NCI-H2081 (cell line): ENCODE data around the gene ANKRD49.
"Not testable (repeated sequence)": the region's sequence is repeated elsewhere in the genome, so short reads cannot be mapped to it uniquely, and the experiment has no call there.

Experiments
- DNase-seq, 2 experiments: peaks; one replicate each; lab custom pipeline; 2025; lab: John Stamatoyannopoulos, UW

Gene ANKRD49, protein sequence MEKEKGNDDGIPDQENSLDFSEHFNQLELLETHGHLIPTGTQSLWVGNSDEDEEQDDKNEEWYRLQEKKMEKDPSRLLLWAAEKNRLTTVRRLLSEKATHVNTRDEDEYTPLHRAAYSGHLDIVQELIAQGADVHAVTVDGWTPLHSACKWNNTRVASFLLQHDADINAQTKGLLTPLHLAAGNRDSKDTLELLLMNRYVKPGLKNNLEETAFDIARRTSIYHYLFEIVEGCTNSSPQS

DNA sequence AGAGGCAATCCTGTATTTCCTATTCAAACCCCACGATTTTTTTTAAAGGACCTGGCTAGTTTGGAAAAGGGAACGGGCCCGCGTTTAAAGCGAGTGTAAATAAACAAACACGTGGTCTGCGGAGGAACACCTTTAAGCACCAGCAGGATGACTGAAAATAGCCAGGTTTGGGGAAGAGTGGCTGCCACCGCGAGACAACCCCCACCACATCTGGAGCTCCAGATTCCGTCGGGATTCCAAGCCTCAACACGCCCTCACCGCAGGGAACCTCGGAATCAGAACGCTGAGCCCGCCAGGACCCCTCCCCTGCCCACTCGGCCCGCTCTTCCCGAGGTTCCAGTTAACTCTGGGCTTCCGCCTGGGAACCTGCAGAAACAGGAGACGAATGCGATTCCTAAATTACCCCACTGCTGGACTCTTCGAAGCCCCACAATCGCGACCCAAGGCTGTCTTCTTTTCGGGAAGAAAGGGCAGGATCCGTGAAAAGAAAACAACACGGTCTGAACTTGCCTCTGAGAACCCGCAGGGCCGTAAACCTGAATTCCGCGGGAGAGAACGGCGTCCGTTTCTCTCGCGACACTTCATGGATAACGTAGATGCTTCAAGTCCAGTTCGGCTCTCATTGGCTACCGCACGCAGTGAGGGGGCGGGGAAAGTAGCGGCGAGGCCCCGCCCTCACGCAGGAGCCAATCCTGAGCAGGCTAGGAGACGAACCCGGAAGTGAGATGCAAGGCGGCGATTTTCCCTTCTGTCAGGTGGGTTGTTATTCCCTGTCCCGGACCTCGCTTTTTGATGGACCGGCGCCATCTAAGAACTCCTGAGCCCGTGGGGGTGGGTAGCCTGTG is at the start of gene ANKRD49, which contains the start of gene MRE11:
ANKRD49 (plus strand) TSS at position 704 of the 845 bp plus-strand sequence. CDS start 2,710 bp downstream, outside the sequence.
MRE11 (minus strand) TSS at position 564 of the 845 bp plus-strand sequence. CDS start 1,043 bp downstream, outside the sequence.
- DNase-seq = peak; percentile 97 to 98

DNA sequence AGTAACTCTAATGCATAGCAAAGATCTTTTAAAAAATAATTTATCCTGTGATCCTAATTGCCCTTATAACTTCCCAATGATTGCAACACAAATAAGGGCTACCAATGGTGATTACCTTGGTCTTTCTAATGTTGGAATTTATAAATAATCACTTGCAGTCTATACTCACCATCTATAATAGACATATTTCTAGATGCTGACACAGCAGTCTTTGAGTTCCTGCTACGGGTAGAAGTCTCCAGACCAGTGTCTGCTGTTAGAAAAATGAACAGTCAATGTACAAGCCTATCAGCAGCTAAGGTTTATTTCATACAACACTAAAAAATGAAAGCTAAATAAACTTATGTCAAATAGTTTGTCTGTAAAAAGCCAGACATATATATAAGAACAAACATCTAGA is 48.1 kb upstream of the ANKRD49 start:
- no peak for DNase-seq

DNA sequence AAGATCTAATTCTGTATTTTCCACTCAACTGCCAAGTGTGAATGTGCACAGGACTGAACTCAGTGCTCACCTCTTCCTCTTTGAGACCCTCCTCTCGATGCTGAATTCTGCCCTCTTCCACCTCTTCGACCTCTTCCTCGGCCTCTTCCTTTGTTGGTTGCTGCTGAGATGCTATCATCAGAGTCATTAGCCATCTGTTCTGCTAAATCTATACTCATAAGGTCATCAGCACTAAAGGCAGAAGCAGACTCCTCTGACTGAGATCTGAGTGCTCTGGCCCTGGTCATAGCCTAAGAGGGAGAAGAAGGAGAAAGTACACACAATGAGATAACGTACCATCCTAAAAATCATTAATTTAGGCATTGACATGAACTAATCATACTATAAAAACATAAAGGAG is 46.6 kb upstream of the ANKRD49 start:
- no peak for DNase-seq

DNA sequence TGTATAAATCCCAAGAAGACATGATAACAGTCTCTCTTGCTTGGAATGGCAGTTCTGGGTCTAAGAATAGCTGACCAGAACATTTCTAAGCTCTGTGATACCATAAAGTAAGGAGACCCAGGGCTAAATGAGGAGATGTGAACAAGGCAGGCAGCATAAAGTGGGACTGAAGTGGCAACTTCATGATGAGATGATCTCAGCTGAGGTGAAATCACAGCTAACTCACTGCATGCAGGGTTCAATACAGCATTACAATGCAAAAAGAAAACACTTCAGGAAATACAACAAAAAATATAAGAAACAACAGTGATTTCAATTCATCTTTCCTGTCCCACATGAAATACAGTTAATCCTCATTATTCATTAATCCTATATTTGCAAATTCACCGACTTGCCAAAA is 44.8 kb upstream of the ANKRD49 start:
- DNase-seq = no peak

DNA sequence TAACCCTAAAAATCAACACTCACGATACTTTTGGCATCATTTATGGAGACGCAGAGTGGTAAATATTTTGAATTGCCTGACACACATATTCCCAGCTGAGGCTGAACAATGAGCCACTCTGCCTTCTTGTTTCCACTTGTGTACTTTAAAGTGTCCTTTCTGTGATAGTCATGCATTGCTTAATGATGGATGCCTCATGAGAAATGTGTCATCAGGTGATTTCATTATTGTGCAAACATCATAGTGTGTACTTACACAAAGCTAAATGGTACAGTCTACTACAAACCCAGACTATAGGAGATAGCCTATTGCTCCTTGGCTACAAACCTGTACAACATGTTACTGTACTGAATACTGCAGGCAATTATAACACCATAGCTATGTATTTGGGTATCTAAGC is 44.3 kb upstream of the ANKRD49 start:
- peak; percentile 1 to 62 for DNase-seq

DNA sequence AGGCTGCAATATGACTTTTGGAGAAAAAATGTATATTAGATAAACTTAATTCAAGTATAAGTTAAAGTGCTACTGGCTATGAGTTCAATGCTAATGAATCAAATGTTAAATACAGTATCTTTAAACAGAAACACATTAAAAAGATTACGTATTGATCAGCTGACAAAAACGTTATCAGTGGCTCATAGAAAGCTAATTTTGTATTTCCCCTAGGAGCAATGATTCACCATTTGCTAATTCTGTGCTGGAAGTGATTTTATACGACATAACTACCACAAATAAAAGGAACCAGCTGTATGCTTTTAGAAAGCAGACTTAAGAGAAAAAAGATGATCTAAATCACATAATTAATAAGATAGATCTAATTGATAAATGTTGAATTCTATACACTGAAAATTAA is 43.7 kb upstream of the ANKRD49 start:
- DNase-seq = no peak

DNA sequence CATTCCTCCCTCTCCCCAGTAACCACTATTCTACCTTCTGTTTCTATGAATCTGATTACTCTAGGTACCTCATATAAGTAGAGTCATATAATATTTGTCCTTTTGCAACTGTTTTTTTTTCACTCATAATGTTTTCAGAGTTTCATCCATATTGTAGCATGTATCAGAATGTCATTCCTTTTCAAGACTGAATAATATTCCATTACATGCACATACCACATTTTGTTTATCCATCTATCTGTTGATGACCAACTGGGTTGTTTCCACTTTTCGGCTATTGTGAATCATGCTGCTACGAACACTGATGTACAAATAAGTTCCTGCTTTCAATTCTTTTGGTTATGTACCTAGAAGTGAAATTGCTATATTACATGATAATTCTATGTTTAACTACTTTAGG is 40.8 kb upstream of the ANKRD49 start:
- no peak for DNase-seq

DNA sequence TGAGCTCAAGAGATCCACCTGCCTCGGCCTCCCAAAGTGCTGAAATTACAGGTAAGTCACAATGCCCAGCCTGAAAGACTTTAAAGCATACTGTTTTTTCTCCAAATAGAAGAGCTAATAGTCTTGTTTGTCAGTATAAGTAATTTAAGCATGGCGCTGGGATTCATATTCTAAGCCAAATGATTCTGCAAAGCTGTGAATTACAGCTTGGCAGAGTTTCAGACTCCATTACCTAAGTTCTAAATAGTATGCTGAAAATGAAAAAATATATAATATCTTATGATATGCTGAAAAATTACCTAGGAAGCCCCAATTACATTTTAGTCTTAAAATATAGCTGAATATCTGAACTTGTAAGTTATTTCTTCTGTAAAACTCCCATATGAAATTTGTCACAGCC is 39.5 kb upstream of the ANKRD49 start:
- no peak for DNase-seq

DNA sequence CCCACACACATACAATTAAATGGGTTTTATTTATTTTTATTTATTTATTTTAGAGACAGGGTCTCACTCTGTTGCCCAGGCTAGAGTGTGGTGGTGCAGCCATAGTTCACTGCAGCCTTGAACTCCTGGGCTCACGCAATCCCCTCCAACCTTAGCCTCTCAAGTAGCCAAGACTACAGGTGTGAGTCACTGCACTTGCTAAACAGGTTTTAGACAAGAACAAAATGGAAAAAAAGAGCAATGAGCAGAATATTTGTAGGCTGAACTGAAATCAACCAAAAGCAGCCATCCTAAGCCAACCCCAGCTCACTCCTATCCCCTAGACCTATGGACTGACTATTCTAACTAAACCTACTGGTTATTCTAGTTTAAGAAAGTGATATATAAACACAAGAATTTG is 37.9 kb upstream of the ANKRD49 start:
- DNase-seq = no peak

DNA sequence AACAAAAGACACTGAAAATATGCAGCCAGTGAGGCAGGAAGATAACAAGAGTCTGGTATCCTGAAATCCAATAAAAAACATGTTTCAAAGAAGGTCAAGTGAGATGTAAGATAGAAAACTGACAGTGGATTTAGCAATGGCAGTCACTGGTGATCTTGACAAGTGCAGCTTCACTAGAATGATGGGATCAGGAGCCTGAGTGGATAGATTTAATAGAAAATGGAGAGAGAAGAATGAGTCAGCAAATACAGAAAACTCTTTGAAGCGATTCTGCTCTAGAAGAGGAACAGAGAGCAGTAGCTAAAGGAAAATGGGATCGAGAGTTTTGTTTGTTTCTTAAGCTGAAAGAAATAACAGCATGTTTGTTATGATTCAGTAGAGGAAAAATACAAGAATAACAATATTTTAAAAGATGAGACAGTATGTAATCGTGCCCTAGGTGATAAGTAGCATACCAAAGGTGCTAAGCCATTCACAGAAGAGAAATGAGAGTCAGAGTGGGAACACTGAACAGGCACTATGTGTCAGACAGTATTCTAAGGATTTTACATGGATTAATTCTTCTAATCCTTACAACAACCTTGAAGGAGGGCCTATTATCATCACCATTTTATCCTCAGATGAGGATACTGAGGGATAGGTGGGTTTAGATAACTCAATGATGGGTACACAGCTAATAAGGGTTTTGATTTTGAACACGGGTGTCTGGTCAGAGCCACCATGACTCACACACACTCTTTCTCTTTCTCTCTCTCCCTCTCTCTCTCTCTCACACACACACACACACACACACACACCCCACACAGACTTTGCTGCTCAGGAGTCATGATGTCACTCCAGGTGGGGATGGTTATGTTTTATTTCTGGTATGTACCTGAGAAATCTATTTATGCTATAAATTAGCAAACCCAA is 36.4 kb upstream of the ANKRD49 start:
- no peak for DNase-seq

DNA sequence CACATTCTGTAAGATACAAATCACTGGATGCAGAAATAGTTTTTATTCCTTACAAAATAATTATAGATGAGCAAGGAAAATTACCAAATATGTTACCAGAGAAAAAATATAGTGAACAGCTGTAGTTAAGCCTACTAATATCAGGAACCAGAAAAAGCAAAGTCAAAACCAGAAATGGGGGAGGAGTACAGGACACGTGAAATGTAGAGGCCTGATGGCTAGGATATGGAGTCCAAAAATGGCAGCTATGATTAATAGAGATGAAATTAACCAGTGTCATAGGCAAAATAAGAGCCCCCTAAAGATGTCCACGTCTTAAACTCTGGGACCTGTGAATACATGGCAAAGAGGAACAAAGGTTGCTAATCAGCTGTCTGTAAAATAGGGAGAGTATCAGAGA is 34.2 kb upstream of the ANKRD49 start:
- DNase-seq = no peak

DNA sequence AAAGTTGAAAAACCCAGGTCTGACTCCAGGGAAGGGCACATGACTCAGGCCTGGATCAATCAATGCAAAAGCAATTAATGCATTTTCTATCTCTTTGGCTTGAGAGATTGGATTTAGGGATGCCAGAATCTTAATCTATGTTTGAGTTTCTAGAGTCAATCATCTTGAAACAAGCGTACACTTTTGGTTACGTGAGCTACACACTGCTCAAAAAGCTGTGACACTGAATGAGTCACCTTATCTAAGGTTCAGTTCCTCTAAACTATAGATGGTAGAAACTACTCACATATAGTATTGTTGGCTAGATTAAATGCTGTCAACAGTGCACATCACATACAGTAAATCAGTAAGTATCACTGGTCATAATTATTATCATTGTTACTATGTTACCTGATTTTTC is 24.4 kb upstream of the ANKRD49 start:
- no peak for DNase-seq

DNA sequence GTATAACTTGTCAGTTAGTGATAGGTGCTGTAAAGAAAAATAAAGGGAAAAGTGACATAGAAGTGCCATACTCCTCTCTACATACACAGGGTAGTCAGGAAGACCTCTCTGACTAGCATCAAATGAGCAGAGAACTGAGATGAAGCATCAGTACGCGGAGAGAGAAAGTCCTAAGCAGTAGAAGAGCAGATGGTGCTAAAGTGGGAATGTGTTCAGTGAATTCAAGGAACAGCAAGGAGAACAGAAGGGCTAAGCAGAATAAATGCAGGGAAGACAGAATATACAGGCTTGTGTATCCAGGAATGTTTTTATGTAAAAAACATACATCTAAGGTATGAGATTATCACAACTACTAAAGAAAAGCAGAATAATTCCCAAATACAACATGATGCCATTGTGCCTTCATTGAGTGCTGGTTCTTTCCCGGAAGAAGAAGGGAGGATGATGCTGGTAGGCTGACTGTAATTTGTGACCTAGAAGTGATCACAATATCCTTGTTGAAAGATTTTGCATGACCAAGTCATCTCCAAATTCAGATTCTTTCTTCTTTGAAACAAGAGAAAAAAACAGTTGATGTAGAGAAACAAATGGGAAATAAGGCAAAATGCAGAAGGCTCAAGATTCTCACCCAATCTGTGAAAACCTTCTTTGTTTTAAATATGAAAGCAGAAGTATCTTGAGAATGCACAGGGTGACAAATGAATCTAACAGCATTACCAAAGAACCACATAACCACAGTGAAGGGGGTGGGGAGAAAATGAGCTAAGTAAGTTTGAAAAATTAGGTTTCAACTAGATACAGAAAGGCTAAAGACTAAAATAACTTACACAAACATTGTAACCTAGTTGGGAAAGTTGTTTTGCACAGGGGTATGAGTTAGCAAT is 20.6 kb upstream of the ANKRD49 start:
- no peak for DNase-seq

DNA sequence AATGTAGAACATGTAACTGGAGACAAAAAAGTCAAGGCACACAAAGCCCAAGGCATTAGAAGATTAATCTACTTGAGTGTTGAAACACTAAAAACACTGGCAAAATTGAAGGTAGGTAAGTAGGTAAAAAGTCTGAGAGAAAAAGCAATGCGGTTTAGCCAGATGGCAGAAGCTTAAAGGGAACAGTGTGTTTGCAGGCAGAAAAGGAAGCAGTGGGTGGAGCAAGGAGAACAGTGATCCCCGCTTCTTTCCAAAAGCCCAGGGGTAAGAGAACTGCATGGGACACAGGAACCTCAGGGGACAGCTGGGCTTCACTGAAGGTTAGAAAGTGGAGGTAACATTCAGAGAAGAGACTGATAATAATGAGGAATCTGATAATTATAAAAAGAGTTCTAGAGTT is 16.2 kb upstream of the ANKRD49 start:
- DNase-seq = no peak

DNA sequence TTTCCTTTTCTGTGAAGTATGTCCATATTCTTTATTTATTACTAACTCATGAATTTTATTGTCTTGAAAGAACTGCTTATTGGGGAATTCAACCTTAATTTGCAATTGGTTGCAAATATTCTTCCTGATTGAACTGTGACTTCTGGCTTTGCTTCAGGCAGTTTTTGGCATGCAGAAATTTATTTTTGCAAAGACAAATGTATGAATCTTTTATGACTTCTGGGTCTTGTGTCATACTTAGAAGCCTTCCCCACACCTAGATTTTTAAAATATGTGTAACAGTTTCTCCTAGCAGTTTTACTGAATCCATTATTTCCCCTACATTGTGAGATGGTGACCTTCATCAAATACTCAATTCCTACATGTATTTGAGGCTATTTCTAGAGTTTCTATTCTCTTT is 12.4 kb upstream of the ANKRD49 start:
- no peak for DNase-seq

DNA sequence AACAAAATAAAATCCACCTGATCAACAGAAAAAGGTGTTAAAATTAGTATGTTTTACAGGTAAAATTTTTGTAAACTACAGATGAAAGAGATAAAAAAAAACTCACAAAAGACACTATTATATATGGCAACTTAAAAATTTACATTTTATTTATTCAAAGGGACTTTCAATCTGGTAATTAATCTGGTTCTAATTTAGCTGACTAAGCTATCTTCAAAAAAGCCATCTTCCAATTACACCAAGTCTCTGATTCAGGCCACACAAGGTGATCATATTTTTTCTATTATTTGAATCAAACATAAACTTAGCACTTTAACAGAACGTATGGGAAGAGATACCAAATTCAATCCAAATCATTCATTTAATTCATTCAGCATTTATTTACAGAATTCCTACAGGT is 7.7 kb upstream of the ANKRD49 start:
- no peak for DNase-seq

DNA sequence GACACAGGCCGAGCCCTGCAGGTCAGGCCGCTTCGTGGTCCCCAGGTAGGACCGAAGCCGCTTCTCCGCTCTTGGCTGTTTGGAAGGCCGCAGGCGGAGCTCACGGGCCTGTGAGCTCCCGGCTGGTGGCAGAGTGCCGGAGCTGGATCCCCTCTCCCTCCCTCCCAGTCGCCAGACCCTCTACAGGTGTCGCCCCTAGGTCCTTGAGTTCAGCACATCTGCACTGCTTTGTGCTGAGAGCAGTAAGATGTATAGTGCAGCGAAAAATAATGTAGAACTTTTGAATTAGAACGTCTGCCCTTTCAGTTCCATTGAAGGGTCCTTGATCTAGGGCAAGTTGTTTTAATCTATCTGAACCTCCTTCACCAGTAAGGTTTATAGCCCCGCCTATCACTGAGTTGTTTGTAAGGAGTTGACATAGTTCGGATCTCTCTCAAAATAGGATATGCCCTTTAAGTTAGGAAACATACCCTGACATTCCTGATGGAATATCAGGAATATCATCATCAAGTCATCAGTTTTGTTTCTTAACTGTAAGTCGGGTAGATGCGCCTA is 419 bp downstream of the ANKRD49 start:
- DNase-seq = no peak

DNA sequence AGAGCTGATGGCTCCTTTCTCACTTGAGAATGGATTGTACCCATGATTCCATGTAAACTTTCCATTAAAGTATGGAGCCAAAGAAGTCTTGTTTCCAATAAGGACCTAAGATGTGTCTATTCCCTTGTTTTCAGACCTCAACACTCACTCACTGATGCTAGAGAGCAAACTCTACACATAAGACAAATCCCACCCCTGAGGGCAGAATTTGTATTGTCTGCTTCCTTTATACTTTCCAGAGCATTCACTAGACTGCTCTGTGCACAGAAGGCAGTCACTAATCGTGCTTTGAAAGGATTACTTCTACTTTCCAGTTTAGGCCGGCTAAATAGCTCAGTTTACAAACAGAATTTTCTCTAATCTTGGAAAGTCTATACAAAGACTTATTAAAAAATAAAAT is 6.4 kb downstream of the ANKRD49 start:
- no peak for DNase-seq

DNA sequence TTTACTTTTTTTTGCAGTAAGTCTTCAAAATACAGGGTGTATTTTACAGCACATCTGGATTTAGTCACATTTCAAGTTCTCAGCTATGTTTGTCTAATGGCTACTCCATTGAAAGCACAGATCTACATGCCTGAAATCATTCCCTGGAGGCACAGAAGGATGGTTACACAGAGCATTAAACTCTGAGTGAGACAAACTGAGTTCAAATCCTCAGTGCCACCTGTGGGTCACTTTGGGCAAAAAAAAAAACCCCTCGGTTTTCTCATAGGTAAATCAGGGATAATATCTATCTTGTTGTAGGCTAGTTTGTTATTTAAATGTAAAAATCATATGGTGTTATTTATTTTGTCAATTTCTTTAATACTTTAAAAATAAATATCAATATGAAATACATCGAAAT is 7.7 kb downstream of the ANKRD49 start:
- DNase-seq = no peak

DNA sequence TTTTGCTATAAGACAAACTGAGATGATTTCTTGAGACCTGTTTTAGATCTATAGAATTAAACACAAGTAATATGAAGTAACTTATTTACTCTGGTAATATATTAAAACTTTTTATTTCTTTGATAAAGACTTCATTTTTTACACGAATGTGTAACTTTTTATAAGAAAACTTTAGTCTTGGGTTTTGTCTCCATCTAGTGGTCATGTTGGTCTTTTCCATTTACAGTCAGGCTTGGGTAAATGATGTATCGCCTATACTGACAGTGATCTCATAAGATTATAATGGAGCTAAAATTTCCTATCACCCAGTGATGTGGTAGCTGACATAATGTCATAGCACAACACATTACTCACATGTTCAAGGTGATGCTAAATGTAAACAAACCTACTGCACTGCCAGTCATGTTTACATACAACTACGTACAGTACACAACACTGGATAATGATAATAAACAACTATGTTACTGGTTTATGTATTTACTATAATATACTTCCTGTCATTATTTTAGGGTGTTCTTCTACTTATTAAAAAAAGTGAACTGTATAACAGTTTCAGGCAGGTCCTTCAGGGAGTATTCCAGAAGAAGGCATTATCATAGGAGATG is 11.0 kb downstream of the ANKRD49 start:
- peak; percentile 39 to 42 for DNase-seq

DNA sequence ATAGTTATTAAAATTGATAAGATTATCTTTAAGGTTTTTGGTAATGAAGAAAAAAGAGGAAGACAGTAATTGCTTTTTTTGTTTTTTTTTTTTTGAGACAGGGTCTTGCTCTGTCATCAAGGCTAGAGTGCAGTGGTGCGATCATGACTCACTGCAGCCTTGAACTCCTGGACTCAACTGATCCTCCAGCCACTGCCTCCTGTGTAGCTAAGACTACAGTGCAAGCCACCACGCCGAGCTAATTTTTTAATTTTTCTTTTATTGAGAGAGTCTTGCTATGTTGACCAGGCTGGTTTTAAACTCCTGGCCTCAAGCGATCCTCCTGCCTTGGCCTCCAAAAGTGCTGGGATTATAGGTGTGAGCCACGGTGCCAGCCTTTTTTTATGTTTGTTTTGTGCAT is 12.7 kb downstream of the ANKRD49 start:
- not testable (repeated sequence) for DNase-seq
